Psoas muscle (tissue), 8 donors: ENCODE results near the gene MUC6. TPM values are rescaled to one million over a fixed set of nuclear protein-coding genes. Genes with fewer than 3 reads are reported as not detected.

Source experiments
- ATAC-seq, 4 donors: fragments of 200-7000 bp; cut with Tn5 transposase; one replicate each; pipeline ENCODE4 v1.9.1; 2020; ENCODE audit warnings: moderate library complexity in 3 of 4, mild to moderate bottlenecking in 2 of 4
- DNase-seq, 2 donors: peaks; one replicate each; pipeline ENCODE4 v3.0.0-alpha.2; 2020
- H3K27ac ChIP-seq: fragments of 200-600 bp; one replicate; pipeline ENCODE4 v1.8.0; 2022
- H3K27me3 ChIP-seq, 3 donors: fragments of 200-600 bp in 1 of 3; one replicate each; pipeline versions ENCODE4 v1.6.1 to v1.8.0; 2013 to 2022; ENCODE audit warnings: low read length in 2 of 3, mild to moderate bottlenecking in 2 of 3, moderate library complexity in 1 of 3; ENCODE audit not compliant: insufficient read depth in 3 of 3
- H3K36me3 ChIP-seq, 2 donors: fragments of 200-600 bp in 1 of 2; one replicate each; pipeline versions ENCODE4 v1.6.1 to v1.8.0; 2013 to 2022; ENCODE audit warnings: low read depth in 1 of 2, mild to moderate bottlenecking in 1 of 2, moderate library complexity in 1 of 2; ENCODE audit not compliant: insufficient read depth in 1 of 2
- H3K4me1 ChIP-seq: fragments of 200-600 bp; one replicate; pipeline ENCODE4 v1.8.0; 2022
- H3K4me3 ChIP-seq: fragments of 200-600 bp; one replicate; pipeline ENCODE4 v1.8.0; 2022; ENCODE audit warnings: mild to moderate bottlenecking
- H3K9me3 ChIP-seq: fragments of 200-600 bp; one replicate; pipeline ENCODE4 v1.8.0; 2022
- WGBS, 3 donors: extraction: QIAGEN DNeasy Blood & Tissue Kit; methylation state at CpG; one replicate each; pipeline versions ENCODE4 v1.1.6 to v1.1.7; 2013; 5-methylcytosine and 5-hydroxymethylcytosine counted together
- intact Hi-C, 2 donors: fragments of 100-400 bp; cut with DNase I; formaldehyde crosslinking; loops; one replicate each; pipeline versions ENCODE4 v1.11.0 to v1.14.2; 2022
- polyA plus RNA-seq, 3 donors: library from polyadenylated mRNA; stranded (reverse); fragments of 200-250 nt; gene quantifications; one replicate each; pipeline ENCODE4 v1.2.3, GENCODE V29; 2013
- total RNA-seq, 4 donors: library from RNA; stranded (reverse); fragmentation: NEBNext Ultra II Directional in 2 of 4; extraction: Animal tissue kit (Norgen Biotek cat#: 25700) in 2 of 4; gene quantifications; one replicate each; pipeline versions ENCODE4 v1.2.1 to v1.2.4, GENCODE V29; 2021 to 2023
- TF ChIP-seq, protein P1 (sequence below): fragments of 200-600 bp; IDR thresholded peaks from one replicate; pipeline ENCODE4 v1.8.0; 2022; ENCODE audit warnings: antibody characterized with exemption
- donor health status: healthy with polysubstance abuse.
- donor health status: DM: no; HTN: no; CAD: no; lungs with moderate emphysema.
- donor health status: Bipolar disorder and iron deficiency.
- donor health status: healthy.
- donor health status: DM: yes; HTN: yes; CAD: no.
- donor health status: DM: no; HTN: no; CAD: no.
- donor health status: DM: no; HTN: no; CAD: no.
- donor health status: DM: yes; HTN: yes; CAD: no.

The MUC6 gene
- total and polyA plus RNA-seq, 7 donors, result under 0.01 to 0.04 (median 0.01) TPM; not detected in 4

DNA sequence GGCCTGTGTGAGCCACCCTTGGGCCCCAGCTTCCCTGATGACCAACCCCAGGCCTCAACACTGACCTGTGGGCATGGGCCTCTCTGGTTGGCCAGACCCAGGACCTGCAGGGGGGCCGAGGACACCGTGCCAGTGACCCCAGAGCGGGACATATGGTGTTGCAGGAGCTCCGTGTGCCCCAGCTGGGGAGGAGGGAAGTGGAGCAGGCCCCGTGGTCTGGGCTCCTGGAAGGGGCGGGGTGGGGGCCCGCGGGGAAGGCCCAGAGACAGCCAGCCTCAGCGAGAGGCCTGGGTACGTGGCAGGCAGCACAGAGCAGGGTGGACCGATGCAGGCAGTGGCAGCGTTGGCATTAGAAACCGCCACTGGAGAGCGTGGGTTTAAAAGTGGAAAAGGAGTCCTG is 22.2 kb downstream of the MUC6 start:
- TF ChIP-seq, protein P1, sequence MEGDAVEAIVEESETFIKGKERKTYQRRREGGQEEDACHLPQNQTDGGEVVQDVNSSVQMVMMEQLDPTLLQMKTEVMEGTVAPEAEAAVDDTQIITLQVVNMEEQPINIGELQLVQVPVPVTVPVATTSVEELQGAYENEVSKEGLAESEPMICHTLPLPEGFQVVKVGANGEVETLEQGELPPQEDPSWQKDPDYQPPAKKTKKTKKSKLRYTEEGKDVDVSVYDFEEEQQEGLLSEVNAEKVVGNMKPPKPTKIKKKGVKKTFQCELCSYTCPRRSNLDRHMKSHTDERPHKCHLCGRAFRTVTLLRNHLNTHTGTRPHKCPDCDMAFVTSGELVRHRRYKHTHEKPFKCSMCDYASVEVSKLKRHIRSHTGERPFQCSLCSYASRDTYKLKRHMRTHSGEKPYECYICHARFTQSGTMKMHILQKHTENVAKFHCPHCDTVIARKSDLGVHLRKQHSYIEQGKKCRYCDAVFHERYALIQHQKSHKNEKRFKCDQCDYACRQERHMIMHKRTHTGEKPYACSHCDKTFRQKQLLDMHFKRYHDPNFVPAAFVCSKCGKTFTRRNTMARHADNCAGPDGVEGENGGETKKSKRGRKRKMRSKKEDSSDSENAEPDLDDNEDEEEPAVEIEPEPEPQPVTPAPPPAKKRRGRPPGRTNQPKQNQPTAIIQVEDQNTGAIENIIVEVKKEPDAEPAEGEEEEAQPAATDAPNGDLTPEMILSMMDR, result no peak
- no peak for DNase-seq
- no peak overlapping the region for H3K27ac ChIP-seq
- no peak for ATAC-seq
- no peak overlapping the region for H3K4me3 ChIP-seq
- peaks cover 0 to 39% of the 10 kb centered on the region in 2 donors for H3K36me3 ChIP-seq
- H3K9me3 ChIP-seq, result no peaks in the 10 kb centered on the region
- 83 to 90% (median 88%) methylated on average over 14 of the region's 14 CpGs for WGBS, 3 donors
- intact Hi-C loops, result no loop called here
- H3K27me3 ChIP-seq, result no peaks in the 10 kb centered on the region
- H3K4me1 ChIP-seq, result no peaks in the 10 kb centered on the region

DNA sequence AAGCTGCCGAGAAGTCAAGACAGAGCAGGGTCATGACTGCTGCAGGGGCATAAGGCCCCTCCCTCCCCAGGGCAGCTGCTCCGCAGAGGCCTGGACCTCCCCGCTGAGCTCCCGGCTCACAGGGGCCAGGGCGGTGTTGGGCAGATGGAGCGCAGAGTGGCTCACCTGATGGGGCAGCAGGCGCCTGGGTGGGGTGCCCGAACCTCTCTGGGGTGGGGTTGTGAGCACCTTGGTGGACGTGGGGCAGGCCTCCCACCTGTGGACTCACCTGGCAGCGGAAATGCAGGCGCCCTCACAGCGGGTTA is 22.9 kb downstream of the MUC6 start:
- no peaks in the 10 kb centered on the region for H3K27me3 ChIP-seq
- WGBS, 3 donors, result 81 to 84% (median 83%) methylated on average over 12 of the region's 12 CpGs
- H3K9me3 ChIP-seq, result no peaks in the 10 kb centered on the region
- ATAC-seq, result no peak
- intact Hi-C loops, result no loop called here
- H3K27ac ChIP-seq, result no peak overlapping the region
- H3K4me3 ChIP-seq, result no peak overlapping the region
- no peaks in the 10 kb centered on the region for H3K4me1 ChIP-seq
- TF ChIP-seq, protein P1, result no peak
- DNase-seq, result no peak
- peaks cover 2 to 46% of the 10 kb centered on the region in 2 donors for H3K36me3 ChIP-seq

DNA sequence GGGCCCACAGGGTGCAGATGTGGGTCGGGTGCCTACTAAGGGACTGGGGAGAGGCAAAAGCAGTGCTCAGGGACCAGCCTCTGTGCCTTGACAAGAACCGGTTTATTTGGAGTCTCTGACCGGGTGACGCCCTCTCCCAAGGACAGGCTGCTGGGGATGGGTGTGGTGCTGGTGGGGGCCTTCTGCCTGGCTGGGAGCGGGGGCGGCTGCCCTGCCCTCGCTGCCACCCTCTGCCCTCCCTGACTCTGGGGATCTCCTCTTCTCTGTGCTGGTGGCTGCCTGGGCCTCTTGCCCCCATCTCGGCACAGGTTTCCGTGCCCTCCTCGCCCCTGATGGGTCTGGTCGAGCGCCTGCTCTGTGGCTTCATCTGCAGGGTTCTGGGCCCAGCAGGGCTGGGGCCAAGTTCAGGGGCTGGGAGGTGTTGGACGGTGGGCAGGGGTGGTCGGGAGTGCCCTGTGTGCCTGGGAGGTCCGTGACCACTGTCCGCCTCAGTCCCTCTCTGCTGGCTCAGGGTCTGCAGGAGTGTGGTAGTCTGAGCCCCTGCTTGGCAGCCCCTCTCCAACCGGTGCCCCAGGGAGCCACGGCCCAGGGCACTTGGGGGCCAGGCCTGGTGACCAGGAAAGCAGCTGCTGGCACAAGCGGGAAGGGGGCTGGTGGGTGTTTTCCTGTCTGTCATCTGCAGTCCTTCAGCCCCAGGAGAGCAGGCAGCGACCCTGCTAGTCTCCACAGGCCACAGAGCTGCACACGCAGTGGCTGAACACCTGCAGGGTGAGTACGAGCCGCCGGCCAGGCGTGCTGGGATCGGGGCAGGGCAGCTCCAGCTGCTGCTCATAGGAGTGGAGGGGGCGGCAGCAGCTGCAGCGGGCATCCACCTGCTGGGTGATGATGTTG is 23.5 kb downstream of the MUC6 start:
- no peak overlapping the region for H3K27ac ChIP-seq
- intact Hi-C loops, result no loop called here
- H3K4me3 ChIP-seq, result no peak overlapping the region
- peaks cover 2 to 52% of the 10 kb centered on the region in 2 donors for H3K36me3 ChIP-seq
- H3K27me3 ChIP-seq, result no peaks in the 10 kb centered on the region
- no peaks in the 10 kb centered on the region for H3K9me3 ChIP-seq
- TF ChIP-seq, protein P1, result no peak
- ATAC-seq (no peak), DNase-seq (no peak)
- 67 to 75% (median 69%) methylated on average over 28 of the region's 28 CpGs for WGBS, 3 donors
- H3K4me1 ChIP-seq, result no peaks in the 10 kb centered on the region

DNA sequence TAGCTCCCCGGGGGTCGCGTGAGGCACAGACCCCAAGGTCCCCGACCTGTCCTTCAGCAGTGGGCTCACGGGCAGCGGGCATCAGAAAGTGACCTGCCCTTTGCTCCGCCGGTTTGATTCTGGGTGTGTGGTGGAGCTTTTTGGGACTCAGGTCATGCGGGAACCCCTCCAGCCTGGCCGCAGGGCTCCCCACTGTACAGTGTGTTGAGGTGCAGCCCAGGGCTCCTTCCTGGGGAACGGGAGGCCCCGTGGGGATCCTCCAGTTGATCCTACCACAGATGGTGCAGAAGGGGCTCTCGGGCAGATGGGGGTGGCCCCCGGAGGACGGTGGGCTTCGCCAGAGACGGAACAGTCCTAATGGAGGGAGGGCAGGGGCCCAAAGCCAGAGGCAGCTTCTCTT is 24.2 kb downstream of the MUC6 start:
- H3K4me3 ChIP-seq, result no peak overlapping the region
- no peak overlapping the region for H3K27ac ChIP-seq
- DNase-seq (no peak), ATAC-seq (no peak)
- TF ChIP-seq, protein P1, result no peak
- H3K4me1 ChIP-seq, result peaks cover 2% of the 10 kb centered on the region
- H3K9me3 ChIP-seq, result no peaks in the 10 kb centered on the region
- H3K36me3 ChIP-seq, result peaks cover 2 to 59% of the 10 kb centered on the region in 2 donors
- 90 to 96% (median 90%) methylated on average over 17 of the region's 17 CpGs for WGBS, 3 donors
- intact Hi-C loops, result no loop called here
- H3K27me3 ChIP-seq, result no peaks in the 10 kb centered on the region

DNA sequence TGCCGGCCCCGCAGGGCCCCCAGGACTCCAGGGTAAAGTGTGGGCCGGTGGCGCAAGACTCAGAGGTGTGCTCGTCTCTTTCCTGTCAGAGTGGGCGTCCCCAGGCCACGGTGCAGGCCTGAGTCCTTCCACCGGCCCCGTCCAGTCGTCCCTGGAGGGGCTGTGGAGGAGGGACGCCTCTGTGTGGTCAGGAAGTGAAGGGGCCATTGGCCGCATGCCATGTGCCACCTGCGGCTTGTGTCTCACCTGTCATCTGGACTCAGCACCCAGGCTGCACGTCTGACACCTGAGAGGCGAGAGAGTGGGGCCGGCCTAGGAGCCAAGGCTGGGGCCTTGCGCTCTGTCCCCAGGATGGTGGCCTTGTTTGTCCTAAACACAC is 25.2 kb downstream of the MUC6 start:
- Histone ChIP-seq H3K9me3 (no peaks in the 10 kb centered on the region), H3K4me3 (no peak overlapping the region), H3K4me1 (peaks cover 9% of the 10 kb centered on the region), H3K27me3 (no peaks in the 10 kb centered on the region), H3K27ac (no peak overlapping the region), H3K36me3 (peaks cover 2 to 61% of the 10 kb centered on the region in 2 donors)
- no peak for DNase-seq
- ATAC-seq, result no peak
- intact Hi-C loops, result no loop called here
- TF ChIP-seq, protein P1, result no peak
- WGBS, 3 donors, result 81 to 86% (median 83%) methylated on average over 16 to 17 of the region's 17 CpGs
